ENCODE data around the gene ABCF2. TPM values are rescaled to one million over a fixed set of nuclear protein-coding genes. Genes with fewer than 3 reads are reported as not detected.

ABCF2 gene
- total RNA-seq, 1 donor from 2014 or later = 85.8 TPM

DNA sequence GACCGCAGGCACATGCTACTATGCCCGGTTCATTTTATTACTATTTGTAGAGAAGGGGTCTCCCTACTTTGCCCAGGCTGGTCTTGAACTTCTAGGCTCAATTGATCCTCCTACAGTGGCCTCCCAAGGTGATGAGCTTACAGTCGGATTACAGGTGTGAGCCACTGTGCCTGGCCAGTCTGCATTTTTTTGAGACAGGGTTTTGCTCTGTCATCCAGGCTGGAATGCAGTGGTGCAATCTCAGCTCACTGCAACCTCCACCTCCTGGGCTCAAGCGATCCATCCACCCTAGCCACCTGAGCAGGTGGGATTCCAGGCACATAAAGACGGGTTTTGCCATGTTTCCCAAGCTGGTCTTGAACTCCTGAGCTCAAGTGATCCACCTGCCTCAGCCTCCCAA is 14.4 kb downstream of the ABCF2 start:
- FAIRE-seq (no peak), DNase-seq (ENCODE audit: low read depth) (peak; percentile 16)
- Histone ChIP-seq H3K27me3 (ENCODE audit: control insufficient read depth, insufficient read depth, low read length) (no peaks in the 10 kb centered on the region), H3K36me3 (ENCODE audit: control insufficient read depth, insufficient read depth, low read length) (peaks cover 10% of the 10 kb centered on the region), H3K4me3 (ENCODE audit: low read depth, low read length) (no peak overlapping the region)
- TF ChIP-seq, protein P1, sequence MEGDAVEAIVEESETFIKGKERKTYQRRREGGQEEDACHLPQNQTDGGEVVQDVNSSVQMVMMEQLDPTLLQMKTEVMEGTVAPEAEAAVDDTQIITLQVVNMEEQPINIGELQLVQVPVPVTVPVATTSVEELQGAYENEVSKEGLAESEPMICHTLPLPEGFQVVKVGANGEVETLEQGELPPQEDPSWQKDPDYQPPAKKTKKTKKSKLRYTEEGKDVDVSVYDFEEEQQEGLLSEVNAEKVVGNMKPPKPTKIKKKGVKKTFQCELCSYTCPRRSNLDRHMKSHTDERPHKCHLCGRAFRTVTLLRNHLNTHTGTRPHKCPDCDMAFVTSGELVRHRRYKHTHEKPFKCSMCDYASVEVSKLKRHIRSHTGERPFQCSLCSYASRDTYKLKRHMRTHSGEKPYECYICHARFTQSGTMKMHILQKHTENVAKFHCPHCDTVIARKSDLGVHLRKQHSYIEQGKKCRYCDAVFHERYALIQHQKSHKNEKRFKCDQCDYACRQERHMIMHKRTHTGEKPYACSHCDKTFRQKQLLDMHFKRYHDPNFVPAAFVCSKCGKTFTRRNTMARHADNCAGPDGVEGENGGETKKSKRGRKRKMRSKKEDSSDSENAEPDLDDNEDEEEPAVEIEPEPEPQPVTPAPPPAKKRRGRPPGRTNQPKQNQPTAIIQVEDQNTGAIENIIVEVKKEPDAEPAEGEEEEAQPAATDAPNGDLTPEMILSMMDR (IDR thresholded peaks at IDR 0.05; ENCODE audit: insufficient read depth, low read length, severe bottlenecking) = no peak

- FAIRE-seq (no peak), DNase-seq (ENCODE audit: low read depth) (no peak)
- Histone ChIP-seq H3K4me3 (ENCODE audit: low read depth, low read length) (no peak overlapping the region), H3K36me3 (ENCODE audit: control insufficient read depth, insufficient read depth, low read length) (peaks cover 10% of the 10 kb centered on the region), H3K27me3 (ENCODE audit: control insufficient read depth, insufficient read depth, low read length) (no peaks in the 10 kb centered on the region)
- TF ChIP-seq, protein P1 (IDR thresholded peaks at IDR 0.05; ENCODE audit: insufficient read depth, low read length, severe bottlenecking) = no peak
Measured at GRCh38 chr7:151211155-151211772, 15.7 kb downstream of the ABCF2 start.

DNA sequence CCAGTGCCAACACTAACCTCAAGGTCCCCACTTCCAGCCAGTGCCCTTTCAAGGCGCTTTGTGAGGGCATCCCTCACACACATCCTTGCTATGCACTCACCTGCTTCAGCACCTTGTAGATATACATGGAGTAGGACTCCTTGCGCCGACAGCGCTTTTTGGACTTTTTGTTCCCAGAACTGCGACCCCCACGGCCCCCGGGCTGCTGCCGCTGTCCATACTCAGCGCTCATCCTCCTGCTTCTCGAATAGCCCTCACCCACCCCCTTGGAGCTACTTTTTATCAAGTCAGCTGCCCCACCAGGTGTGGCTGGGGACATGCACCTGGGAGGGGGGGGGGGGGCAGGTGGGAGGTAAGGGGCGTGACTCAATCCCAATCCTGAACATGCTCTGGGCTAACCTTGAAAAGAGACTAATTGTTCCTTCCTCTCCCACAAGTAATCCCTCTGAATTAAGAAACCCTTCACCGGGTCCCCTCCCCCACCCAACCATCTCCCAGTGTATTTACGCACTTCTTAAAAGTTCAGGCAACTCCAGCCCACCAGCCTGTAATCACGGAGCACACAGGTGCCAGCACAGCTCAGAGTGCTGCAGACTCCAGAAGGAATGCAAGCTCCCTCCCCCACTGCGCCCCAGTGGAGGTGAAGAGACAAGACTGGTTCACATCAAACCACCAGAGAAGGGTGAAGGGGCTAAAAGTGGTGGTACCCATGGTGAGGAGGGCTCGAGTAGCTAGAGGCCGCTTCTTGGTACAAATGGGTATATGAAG is 16.7 kb downstream of the ABCF2 start, which contains the start of gene H2BK1:
Gene H2BK1, minus strand, starts transcription at position 402 of the 768 bp plus-strand sequence. Its CDS starts 170 bp downstream, at position 232.
- no peak for FAIRE-seq
- H3K4me3 ChIP-seq (ENCODE audit: low read depth, low read length) = no peak within 1 kb of the TSS

GRCh38 chr7:151209588-151209987 is 17.4 kb downstream of the ABCF2 start:
- TF ChIP-seq, protein P1 (IDR thresholded peaks at IDR 0.05; ENCODE audit: insufficient read depth, low read length, severe bottlenecking) = no peak
- DNase-seq (ENCODE audit: low read depth) (no peak), FAIRE-seq (no peak)
- H3K27me3 ChIP-seq (ENCODE audit: control insufficient read depth, insufficient read depth, low read length) = peaks cover 2% of the 10 kb centered on the region
- no peak overlapping the region for H3K4me3 ChIP-seq (ENCODE audit: low read depth, low read length)
- H3K36me3 ChIP-seq (ENCODE audit: control insufficient read depth, insufficient read depth, low read length) = peaks cover 2% of the 10 kb centered on the region

More for the DNA sequence above, 16.7 kb downstream of the ABCF2 start, which contains the start of gene H2BK1:
- TF ChIP-seq, protein P1 (IDR thresholded peaks at IDR 0.05; ENCODE audit: insufficient read depth, low read length, severe bottlenecking) = no peak
- peaks cover under 1% of the 10 kb centered on the region for H3K27me3 ChIP-seq (ENCODE audit: control insufficient read depth, insufficient read depth, low read length)
- DNase-seq (ENCODE audit: low read depth) = no peak
- peaks cover 6% of the 10 kb centered on the region for H3K36me3 ChIP-seq (ENCODE audit: control insufficient read depth, insufficient read depth, low read length)

DNA sequence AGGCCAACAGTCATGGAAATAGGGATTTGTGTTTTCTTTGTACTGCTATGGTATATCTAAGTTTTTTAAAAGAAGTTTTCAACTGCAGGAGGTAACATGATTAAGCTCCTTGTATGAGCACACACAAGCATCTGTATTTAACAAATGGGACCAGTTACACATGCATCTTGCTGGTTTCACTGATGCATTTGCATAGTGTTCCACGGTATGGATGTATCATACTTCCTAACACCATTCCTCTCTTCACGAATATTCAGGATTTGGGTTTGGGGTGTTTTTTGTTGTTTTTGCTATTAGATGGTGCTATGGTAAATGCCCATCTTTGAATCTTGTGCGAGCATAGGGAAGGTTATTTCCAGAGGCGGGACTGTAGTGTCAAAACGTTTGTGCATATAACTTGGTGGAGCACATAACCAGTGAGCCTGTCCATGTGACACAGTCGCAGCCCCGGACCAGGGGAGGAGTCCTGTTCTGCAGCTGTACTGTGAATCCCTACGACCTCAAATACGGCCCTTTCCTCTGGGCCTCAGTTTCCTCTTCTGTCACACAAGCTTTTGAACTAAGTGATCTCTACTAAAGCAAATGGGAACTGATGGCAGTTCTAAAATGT is 18.6 kb downstream of the ABCF2 start:
- TF ChIP-seq, protein P1 (IDR thresholded peaks at IDR 0.05; ENCODE audit: insufficient read depth, low read length, severe bottlenecking) = no peak
- Histone ChIP-seq H3K27me3 (ENCODE audit: control insufficient read depth, insufficient read depth, low read length) (peaks cover 2% of the 10 kb centered on the region), H3K4me3 (ENCODE audit: low read depth, low read length) (no peak overlapping the region), H3K36me3 (ENCODE audit: control insufficient read depth, insufficient read depth, low read length) (no peaks in the 10 kb centered on the region)
- FAIRE-seq (no peak), DNase-seq (ENCODE audit: low read depth) (no peak)

Measured in bronchial epithelial cell (primary cell).